NCI-H2196 (cell line): ENCODE results near the gene PTGER3.

Source experiments
- DNase-seq: peaks from one replicate; lab custom pipeline; 2025; ENCODE audit not compliant: unreplicated experiment; lab: John Stamatoyannopoulos, UW

Gene PTGER3

DNA sequence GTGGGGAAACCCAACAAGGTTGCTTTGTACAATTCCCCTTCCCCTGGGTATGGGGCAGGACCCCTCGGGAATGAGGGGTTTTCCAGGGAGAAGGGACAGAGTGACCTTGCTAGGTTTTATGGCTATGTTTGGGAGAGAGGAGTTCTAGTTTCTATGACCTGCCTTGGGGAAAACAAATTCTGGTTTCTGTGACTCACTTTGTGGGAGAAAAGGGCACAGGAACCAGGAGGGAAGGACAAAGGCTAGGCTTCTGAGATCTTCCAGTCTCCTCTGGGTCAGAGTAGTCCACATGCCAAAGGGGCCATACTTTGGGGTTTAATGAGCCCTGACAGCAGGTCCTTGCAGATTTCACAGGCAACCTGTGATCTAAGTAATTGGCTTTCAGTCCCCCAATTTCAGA is 5.5 kb upstream of the PTGER3 start:
- DNase-seq: no peak

DNA sequence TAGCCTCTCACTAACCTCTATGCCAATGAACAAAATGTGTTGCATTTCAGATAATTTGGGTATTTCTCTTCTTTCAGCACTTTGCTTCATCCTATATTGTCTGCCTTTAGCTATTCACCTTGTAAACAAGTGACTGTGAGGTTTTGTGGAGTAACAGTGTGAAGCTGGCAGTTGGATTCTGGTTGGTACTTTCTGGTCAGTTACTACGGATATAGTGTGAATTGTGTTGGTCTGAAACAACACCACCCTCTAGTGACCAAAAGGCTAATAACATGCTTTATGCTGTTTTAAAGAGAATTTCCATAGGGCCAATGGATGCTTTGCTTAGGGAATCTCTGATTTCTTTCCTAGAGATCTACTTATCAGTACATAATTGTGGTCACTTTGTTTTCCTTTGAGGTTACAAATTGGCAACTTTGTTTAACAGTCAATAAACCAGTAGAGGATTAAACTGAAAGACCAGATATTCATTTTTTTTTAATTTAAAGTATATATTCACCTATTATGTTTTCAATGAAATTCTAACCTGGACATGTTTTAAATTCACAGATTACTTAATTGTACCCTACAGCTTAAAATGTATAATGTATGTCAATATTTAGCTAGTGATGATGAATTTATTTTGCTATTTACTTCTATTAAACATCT is 2.5 kb upstream of the PTGER3 start:
- peak; percentile 60 for DNase-seq

DNA sequence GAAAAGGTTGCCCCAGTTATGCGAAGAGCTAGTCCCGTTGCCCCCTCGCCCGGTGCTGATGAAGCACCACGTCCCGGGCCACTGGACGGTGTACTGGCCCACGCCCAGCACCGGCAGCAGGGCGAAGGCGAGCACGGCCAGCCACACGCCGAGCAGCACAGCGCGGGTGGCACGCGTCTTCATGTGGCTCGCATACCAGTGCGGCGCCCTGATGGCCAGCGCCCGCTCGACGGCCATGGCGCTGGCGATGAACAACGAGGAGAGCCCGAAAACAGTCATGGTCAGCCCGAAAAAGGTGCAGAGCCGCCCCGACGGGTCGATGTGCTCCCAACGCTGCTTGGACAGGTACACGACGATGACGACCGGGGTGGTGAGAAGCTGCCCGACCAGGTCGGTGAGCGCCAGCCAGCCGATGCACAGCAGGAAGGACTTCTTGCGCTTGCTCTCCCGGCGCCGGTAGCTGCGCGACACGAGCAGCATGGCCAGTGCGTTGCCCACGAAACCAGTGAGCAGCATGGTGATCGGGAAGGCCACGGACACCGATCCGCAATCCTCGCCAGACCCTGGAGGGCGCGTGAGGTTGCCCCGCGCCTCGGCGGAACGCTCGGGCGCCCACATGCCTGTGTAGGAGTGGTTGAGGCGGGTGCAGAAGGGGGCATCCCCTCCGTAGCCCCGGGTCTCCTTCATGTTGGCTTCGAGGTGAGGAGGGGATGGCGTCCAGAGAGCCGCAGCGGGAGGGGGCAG is 553 bp downstream of the PTGER3 start:
- DNase-seq: no peak

DNA sequence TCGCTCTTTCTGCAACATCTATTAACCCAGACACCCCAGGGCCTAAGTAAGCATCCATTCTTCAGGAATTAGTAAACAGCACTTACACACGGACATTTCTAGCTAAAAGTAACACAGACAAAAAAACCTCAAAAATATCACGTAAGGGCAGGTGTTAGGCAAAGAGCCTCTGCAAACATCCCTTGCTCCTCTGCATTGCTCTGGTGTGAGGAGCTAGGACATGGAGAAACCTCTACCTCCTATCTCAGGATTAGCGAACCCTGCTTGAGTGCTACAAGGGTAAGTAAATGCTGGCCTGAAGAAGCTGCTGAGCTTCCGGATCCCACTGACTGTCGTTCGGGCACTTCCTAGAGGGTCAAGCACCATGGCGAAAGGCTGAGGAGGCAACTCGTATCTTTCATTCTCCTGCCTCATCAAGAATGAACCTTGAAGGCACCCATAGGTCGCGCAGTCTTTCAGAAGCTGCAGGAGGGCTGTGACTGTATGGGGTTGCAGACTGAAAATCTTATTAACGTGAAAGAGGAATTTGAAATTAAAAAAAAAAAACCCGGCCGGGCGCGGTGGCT is 2.1 kb downstream of the PTGER3 start:
- no peak for DNase-seq

DNA sequence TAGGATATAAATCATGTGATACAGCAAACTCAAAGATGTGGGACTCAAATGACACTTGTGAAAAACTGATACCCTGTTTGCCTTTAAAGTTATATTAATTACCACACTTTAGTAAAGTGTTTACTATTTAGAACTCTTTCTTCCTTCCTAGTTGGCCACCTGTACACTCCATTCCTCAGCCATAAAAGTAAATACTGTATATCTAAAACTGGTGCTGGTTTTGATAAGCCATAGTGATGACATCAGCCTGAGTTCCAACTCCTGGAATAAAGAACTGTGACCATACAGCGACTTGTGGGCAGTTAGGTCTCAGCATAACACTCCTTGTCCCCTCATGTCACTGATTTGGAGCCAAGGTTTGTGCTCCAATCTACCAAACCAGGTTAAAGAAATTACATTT is 2.8 kb downstream of the PTGER3 start:
- DNase-seq: no peak

DNA sequence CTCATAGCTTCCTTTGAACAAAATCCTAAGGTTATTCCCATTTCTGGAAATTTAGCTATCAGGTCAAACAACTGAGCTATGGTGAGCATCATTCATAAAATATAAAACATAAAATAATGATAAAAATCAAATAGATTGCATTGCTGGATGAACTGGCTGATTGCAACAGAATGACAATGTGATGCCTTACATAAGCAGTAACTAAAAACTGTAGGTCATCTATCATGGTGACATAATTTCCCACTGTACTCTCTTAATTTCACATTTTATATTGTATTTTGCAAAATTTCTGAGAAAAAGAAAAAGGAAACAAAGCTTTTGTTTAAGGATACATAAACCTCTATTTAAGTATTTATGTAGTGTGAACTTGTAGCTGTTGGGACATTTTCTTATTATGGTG is 4.6 kb downstream of the PTGER3 start:
- DNase-seq: no peak

DNA sequence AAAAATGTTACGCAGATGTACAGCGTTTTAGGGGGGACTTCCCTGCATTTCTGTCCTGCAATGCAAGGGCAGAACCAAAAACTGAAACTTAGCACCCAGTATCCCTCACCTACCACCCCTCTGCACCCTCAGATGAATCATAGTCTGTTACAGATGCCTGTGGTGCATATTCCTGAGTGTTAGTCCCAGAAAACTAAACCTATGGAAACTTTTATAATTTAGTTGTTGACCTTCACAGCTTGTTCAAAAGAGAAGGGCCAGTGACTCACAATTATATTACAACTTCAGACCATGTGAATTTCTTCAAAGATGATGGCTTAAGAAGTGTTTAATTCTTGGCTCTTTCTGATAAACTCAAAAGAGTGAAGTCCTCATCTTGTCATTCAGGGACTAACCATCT is 5.8 kb downstream of the PTGER3 start:
- DNase-seq: no peak

DNA sequence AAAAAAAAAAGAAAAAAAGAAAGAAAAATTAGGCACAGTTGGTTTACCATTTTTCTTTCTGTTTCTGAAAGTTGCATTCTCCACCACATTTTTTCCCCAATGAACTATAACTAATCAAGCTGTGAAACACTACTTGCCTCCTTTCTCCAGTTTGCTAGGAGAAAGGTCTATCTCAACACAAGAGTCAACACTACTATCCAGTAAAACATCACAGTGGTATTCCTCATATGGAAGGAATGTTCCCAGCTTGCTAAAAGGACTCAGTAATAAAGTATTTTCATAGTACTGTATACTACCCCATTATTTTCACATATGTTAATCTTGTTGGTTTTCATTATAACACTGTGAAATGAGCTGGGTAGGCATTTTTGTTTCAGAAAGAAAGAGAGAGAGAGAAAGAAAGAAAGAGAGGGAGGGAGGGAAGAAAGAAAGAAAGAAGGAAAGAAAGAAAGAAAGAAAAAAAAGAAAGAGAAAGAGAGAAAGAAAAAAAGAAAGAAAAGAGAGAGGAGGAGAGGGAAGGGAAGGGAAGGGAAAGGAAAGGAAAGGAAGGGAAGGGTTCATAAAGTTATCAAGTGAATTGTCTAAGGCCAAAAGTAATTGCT is 7.9 kb downstream of the PTGER3 start:
- DNase-seq: no peak

DNA sequence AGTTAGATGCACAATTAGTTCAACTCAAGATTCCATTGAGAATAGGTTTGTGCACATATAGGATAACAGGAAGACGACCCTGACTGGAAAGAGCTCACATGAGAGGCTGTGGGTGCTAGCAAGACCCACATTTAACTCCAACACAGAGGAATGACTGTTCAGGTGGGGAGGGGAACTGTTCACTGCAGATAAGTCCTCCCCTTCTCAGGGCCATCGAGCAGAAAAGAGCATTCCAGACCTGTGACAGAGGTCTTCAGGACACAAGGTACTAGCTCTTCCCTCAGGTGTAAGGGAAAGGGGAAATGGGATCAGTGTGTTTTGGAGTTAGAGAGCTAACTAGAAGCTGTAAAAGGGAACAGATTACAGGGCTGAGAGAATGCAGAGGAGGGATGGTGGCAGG is 8.7 kb downstream of the PTGER3 start:
- DNase-seq: no peak

DNA sequence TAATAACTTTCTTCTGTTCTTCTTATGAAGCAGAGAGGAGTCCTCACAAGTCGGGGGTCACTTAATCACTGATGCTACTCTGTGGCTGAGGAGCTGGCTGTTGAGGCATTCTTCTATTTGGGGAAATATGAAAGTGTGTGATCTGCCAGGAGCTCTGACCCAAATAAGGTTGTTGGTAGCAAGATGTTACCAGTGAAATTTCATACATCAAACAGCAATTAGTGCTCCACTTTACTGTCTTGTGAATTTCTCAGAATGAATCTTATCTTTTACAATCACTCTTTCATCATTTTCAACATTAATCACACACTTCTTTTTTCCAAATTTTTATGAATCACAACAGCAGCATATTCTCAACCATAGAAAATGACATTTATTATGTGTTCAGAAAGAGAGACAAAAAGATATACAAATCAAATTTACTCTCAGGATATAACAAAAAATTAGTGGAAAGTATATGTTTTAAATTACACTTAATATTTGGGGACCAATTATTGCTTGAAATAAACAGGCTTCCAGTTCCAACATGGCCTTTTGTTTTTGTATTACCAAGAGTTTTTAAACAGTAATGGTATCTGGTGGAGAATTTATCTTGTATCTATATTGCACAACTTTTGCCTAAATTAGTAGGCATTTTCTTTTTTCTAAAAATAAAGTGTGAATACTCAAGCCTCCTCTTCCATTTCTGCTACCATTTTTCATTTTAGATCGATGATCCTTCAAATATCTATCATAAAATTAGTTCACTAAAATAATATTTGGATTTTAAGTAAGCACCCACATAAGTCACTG is 9.6 kb downstream of the PTGER3 start:
- no peak for DNase-seq

DNA sequence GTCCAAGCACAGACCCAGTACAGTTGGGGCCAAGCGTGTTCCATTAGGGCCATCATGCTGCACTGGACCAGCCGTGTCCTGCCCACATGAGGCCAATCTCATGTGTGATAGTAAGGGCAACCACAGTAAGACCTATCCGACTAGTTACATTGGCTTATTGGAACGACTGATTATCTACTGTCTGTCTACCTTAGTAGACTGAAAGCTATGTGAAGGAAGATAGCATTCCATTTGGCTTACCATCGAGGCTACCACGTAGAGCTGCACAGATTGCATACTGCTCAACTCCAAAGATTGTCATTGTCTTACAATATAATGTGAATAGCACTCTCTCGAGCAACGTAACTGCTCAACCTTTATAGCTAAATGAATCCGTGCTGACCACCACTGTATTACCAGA is 10.6 kb downstream of the PTGER3 start:
- DNase-seq: no peak

DNA sequence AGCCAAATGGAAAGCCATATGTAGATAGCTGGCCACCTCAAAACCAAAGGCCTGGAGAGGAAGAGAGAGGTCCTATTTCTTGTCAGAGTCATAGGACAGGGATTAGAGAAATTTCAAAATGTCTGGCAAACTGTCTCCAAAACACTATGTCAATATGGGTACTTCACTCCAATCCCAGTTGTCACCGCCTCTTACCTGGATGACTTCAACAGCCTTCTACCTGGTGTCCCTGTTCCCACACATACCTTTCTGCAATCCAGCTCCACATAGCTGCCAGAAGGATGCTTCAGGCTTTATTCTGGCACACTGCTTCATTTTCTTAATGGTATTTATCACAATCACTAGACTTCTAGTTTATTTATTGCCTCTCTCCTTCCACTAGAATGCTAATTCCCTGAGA is 14.5 kb downstream of the PTGER3 start:
- no peak for DNase-seq

DNA sequence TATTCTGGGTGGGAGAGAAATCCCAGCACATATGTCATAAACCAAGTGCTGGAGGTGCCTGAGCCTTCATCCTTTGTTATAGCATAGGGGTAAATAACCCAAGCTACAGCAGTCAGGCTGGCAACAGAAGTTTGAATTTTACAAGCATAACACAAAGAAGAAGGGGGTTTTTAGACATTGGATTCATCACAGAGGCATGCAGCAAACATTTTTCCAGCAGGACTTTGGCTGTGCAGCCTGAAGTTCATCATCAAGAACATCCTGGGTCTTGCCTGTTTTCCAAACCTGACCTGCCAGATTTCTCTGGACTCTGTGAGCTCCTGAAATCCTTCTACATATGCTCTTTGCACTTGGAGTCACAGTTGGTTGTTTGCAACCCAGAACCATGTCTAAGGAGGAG is 16.2 kb downstream of the PTGER3 start:
- DNase-seq: no peak

DNA sequence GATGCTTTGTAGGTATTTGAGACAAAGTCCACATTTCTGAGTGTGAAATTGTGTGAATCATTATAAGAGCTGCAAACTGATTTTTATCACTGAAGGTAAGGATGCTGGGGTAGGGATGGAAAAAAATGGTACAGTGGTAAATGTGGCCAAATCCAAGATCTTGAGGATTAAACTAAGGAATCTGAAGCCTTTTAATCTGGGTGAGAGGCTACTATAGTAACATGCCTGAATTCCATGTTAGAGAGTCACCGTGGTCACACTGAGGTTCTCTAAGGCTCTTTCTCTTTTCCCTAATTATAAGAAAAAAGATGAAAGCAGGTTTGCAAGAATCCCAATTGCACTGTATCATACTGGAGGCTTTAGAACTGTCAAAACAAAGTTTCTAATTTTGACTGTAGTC is 17.6 kb downstream of the PTGER3 start:
- DNase-seq: no peak

DNA sequence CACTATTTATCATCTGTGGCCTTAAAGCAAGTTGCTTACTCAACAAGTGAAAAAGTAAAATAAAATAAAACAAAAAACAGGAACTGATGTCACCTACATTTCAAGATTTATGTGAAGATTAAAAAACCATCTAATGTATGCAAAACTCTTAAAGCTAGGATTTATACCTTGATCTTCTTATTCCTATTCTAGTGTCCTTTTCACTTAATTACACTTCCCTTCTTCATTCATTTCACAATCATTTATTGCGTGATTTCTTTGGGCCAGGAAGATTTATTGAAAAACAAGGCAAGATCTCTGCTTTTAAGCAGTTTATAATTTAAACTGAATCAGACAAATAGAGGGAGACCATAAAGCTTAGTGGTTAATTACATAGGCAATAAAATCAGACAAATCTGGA is 18.6 kb downstream of the PTGER3 start:
- no peak for DNase-seq

DNA sequence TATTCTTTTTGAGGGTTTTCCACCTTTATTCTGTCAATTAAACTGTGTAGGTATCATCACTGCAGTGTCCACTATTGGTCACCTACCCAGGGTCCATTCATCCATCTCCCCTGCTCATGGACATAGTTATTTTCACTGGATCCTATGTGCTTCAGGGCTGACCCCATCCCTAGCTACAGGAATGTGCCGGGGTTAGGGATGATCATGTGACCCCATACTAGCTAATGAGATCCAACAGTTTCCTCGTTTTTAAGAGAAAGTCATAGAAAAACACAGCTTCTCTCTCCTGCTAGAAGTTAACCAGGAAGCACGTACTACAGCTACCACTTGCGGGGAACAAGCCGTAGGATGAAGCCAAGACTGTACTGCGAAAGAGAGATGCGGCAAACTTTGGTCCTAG is 19.6 kb downstream of the PTGER3 start:
- DNase-seq: no peak

DNA sequence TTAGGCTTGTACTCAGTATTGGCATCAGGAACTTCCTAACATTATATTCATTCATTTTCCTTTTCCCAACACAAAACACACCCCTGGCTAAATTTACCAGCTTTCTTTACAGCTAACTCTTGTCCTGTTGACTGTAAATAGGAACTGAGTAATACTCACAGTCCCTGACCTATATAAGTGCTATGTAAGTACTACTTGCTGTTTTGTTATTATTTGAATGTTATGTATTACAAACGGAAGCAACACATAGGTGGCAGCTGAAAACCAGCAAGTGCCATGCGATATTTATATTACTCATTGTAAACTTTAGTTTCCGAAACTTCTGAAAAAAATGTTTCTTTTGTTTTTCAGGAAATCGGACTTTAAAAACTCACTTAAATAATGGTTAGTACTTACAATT is 21.5 kb downstream of the PTGER3 start:
- no peak for DNase-seq

DNA sequence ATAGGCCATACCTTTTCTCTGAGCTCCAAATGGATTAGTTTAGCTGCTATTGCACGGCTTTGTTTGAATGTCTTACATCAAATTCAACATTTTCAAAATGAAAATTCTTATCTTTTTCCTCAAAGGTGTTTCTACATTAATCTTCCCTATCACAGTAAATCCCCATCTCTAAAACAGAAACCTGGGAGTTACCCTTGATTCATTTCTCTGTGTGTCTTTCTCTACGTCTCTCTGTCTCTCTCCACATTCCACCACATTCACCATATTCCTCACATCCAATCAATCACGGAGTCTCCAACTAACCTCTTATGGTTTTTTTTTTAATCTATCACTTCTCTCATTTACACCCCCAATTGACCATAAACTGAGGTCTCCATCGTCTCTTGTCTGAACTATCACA is 24.1 kb downstream of the PTGER3 start:
- no peak for DNase-seq

DNA sequence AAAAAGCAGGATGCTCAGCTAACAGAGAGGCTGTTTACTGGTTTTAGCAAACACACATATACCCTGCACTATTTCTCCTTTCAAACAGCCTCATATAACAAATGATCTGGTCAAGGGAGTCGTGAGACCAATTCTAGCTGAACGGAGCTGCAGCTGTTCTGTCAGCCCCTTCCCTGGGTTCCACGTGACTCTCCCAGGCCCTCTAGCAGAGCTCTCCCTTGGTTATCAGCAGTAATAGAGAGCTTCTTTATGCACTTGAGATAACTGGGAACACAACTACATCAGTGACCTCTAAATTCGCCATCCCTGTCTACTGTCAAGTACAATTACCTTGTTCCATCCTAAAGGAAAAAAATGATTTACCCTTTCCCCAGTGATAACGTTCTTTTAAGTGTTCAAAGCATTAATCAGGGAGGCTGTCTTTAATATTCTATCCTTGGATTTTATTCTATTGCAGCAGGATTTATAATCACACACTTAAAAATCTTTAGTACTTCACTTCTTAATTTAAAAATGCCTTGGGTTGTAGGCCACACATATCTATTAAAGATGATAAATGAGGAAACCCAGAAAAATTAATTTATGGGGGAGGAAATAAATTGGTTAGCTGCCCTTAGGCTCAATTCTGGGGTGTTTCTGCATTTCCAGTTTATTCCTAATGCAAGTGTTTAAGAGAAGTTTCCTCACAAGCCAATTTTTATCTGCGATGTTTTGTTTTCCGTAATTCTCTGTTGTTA is 28.2 kb downstream of the PTGER3 start:
- DNase-seq: no peak

DNA sequence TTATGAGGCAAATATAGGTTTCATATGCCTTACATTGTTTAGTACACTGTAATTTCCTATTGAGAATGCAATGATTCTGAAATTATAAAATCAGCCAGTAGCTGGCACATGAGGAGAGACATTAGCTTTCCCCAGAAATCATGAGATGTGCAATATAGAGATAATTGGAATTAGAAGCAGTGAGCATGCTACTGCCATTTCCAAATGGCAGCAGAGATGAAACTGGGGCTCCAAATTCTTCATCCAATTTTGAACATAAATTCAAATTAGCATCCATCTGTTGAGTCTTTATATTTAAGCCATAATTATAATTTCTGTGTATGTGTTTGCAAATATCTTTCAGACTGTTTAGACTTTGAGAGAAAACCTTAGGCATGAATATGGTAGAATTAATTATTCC is 28.8 kb downstream of the PTGER3 start:
- DNase-seq: no peak

DNA sequence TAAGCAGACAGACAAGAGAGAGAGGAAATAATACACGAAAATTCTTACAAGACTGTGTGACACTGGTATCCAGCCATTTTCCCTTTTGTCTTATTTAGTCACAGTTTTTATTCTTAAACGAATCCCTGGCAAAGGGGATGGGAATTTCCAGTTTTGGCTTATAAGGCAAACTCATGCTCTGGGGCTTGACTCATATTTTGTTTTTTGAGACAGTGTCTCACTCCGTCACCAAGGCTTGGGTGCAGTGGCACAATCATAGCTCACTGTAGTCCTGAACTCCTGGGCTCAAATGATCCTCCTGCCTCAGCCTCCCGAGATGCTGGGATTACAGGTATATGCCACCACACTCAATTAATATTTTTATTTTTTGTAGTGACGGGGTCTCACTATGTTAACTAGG is 31.9 kb downstream of the PTGER3 start:
- no peak for DNase-seq
